Neural progenitor cell (in vitro differentiated cells): ENCODE measurements around the gene PCNX1. TPM values are rescaled to one million over a fixed set of nuclear protein-coding genes. Genes with fewer than 3 reads are reported as not detected.
"Not testable (repeated sequence)": the region's sequence is repeated elsewhere in the genome, so short reads cannot be mapped to it uniquely, and the experiment has no call there.

Experiments
- DNase-seq: peaks from one replicate; pipeline ENCODE4 v3.0.0-alpha.2; 2016; ENCODE audit warnings: low spot score
- H2AFZ ChIP-seq: fragments of 200-600 bp; sonication (generic); replicated peaks from 2 replicates; pipeline ENCODE4 v1.6.1; 2016; ENCODE audit warnings: antibody characterized with exemption
- H3F3A ChIP-seq: fragments of 200-600 bp; sonication (generic); 2 replicates; pipeline ENCODE4 v1.6.1; 2016; ENCODE audit warnings: antibody characterized with exemption, low read depth
- H3K27ac ChIP-seq: fragments of 200-600 bp; sonication (generic); 2 replicates; pipeline ENCODE4 v1.5.1; 2016; ENCODE audit warnings: mild to moderate bottlenecking
- H3K27me3 ChIP-seq: fragments of 200-600 bp; sonication (generic); 2 replicates; pipeline ENCODE4 v1.6.1; 2016; ENCODE audit warnings: mild to moderate bottlenecking, moderate library complexity
- H3K36me3 ChIP-seq: fragments of 200-600 bp; sonication (generic); 2 replicates; pipeline ENCODE4 v1.5.1; 2016
- H3K4me1 ChIP-seq: fragments of 200-600 bp; sonication (generic); 2 replicates; pipeline ENCODE4 v1.6.1; 2016; ENCODE audit warnings: mixed run types
- H3K4me2 ChIP-seq: fragments of 200-600 bp; sonication (generic); 2 replicates; pipeline ENCODE4 v1.6.1; 2016
- H3K4me3 ChIP-seq: fragments of 200-600 bp; sonication (generic); 2 replicates; pipeline ENCODE4 v1.5.1; 2016
- H3K79me2 ChIP-seq: fragments of 200-600 bp; sonication (generic); 2 replicates; pipeline ENCODE4 v1.6.1; 2016; ENCODE audit warnings: low read depth
- H3K9ac ChIP-seq: fragments of 200-600 bp; sonication (generic); 2 replicates; pipeline ENCODE4 v1.6.1; 2016
- H3K9me3 ChIP-seq: fragments of 200-600 bp; sonication (generic); 2 replicates; pipeline ENCODE4 v1.5.1; 2016; ENCODE audit warnings: low read depth
- H4K20me1 ChIP-seq: fragments of 200-600 bp; sonication (generic); 2 replicates; pipeline ENCODE4 v1.6.1; 2016; ENCODE audit warnings: low read depth
- H3K27ac Mint-ChIP-seq: 3 replicates; pipeline ENCODE4 v1.8.0; 2021; ENCODE audit warnings: mixed read lengths
- H3K27me3 Mint-ChIP-seq: 2 replicates; pipeline ENCODE4 v1.8.0; 2022; ENCODE audit warnings: low read depth, mild to moderate bottlenecking, inconsistent platforms, moderate library complexity, mixed read lengths; ENCODE audit not compliant: insufficient read depth
- H3K36me3 Mint-ChIP-seq: 3 replicates; pipeline ENCODE4 v1.8.0; 2021; ENCODE audit warnings: mixed read lengths
- H3K4me1 Mint-ChIP-seq: 3 replicates; pipeline ENCODE4 v1.8.0; 2021; ENCODE audit warnings: mixed read lengths
- H3K4me3 Mint-ChIP-seq: 3 replicates; pipeline ENCODE4 v1.8.0; 2021; ENCODE audit warnings: mild to moderate bottlenecking, moderate library complexity, mixed read lengths
- H3K9me3 Mint-ChIP-seq: 3 replicates; pipeline ENCODE4 v1.8.0; 2020; ENCODE audit warnings: mixed read lengths
- CTCF ChIP-seq: fragments of 200-600 bp; sonication (generic); IDR thresholded peaks from 2 replicates; pipeline ENCODE4 v1.5.1; 2017; ENCODE audit warnings: antibody characterized with exemption, mild to moderate bottlenecking
- EZH2 ChIP-seq: fragments of 200-600 bp; sonication (generic); IDR thresholded peaks from 2 replicates; pipeline ENCODE4 v1.6.1; 2017; ENCODE audit warnings: antibody characterized with exemption, mild to moderate bottlenecking, moderate library complexity
- EZH2phosphoT487 ChIP-seq: fragments of 200-600 bp; sonication (generic); IDR thresholded peaks from 2 replicates; pipeline ENCODE4 v1.6.1; 2017; ENCODE audit warnings: antibody characterized with exemption
- total RNA-seq: library from RNA; depleted of rRNA; stranded (reverse); fragments of >200 nt; gene quantifications from 2 replicates; pipeline ENCODE4 v1.2.3, GENCODE V29; 2015; ENCODE audit warnings: low replicate concordance

The PCNX1 gene
- total RNA-seq, 1 donor from 2014 or later, result 48.6 TPM

- H3K36me3 Mint-ChIP-seq, result peaks cover 17% of the 10 kb centered on the region
- no peaks in the 10 kb centered on the region for H3K9me3 ChIP-seq
- no peak overlapping the region for H3K27ac Mint-ChIP-seq
- H4K20me1 ChIP-seq, result peaks cover 41% of the 10 kb centered on the region
- H3K27me3 Mint-ChIP-seq, result peaks cover 2% of the 10 kb centered on the region
- DNase-seq, result no peak
- H3K4me2 ChIP-seq, result no peak overlapping the region
- no peak overlapping the region for H3K4me3 Mint-ChIP-seq
- H3F3A ChIP-seq, result no peaks in the 10 kb centered on the region
- peaks cover 99% of the 10 kb centered on the region for H3K79me2 ChIP-seq
- H3K9ac ChIP-seq, result no peak overlapping the region
- H3K9me3 Mint-ChIP-seq, result peaks cover 31% of the 10 kb centered on the region
- H3K4me1 Mint-ChIP-seq, result no peaks in the 10 kb centered on the region
- TF ChIP-seq CTCF (no peak), EZH2phosphoT487 (no peak), EZH2 (no peak)
- H3K27ac ChIP-seq, result no peak overlapping the region
- no peaks in the 10 kb centered on the region for H3K27me3 ChIP-seq
- no peak overlapping the region for H3K4me3 ChIP-seq
- H2AFZ ChIP-seq, result no peak overlapping the region
- no peaks in the 10 kb centered on the region for H3K36me3 ChIP-seq
- no peaks in the 10 kb centered on the region for H3K4me1 ChIP-seq
Observed at GRCh38 chr14:70934502-70935134, 27.4 kb downstream of the PCNX1 start.

GRCh38 chr14:70935135-70935534, 27.9 kb downstream of the PCNX1 start:
- Histone ChIP-seq H2AFZ (no peak overlapping the region), H3F3A (no peaks in the 10 kb centered on the region), H3K9me3 (no peaks in the 10 kb centered on the region), H3K27ac (no peak overlapping the region), H3K36me3 (no peaks in the 10 kb centered on the region), H3K79me2 (peaks cover 99% of the 10 kb centered on the region), H3K4me2 (no peak overlapping the region), H3K9ac (no peak overlapping the region), H3K4me1 (no peaks in the 10 kb centered on the region), H3K4me3 (no peak overlapping the region), H4K20me1 (peaks cover 36% of the 10 kb centered on the region), H3K27me3 (no peaks in the 10 kb centered on the region)
- peaks cover 17% of the 10 kb centered on the region for H3K36me3 Mint-ChIP-seq
- H3K4me1 Mint-ChIP-seq, result no peaks in the 10 kb centered on the region
- DNase-seq, result no peak
- no peak overlapping the region for H3K27ac Mint-ChIP-seq
- no peak for TF ChIP-seq CTCF
- no peak for TF ChIP-seq EZH2
- no peak for TF ChIP-seq EZH2phosphoT487
- peaks cover 36% of the 10 kb centered on the region for H3K9me3 Mint-ChIP-seq
- peaks cover 4% of the 10 kb centered on the region for H3K27me3 Mint-ChIP-seq
- no peak overlapping the region for H3K4me3 Mint-ChIP-seq

GRCh38 chr14:70939693-70940092, 32.4 kb downstream of the PCNX1 start:
- H3K9me3 ChIP-seq, result peaks cover 12% of the 10 kb centered on the region
- not testable (repeated sequence) for H3K4me2 ChIP-seq, H4K20me1 ChIP-seq, H3K27ac ChIP-seq, H3K27ac Mint-ChIP-seq, H3F3A ChIP-seq, H3K4me3 ChIP-seq, H3K4me1 ChIP-seq, H3K27me3 ChIP-seq, H3K4me1 Mint-ChIP-seq, H3K27me3 Mint-ChIP-seq, H3K9ac ChIP-seq, H3K4me3 Mint-ChIP-seq, DNase-seq, H2AFZ ChIP-seq, H3K36me3 ChIP-seq
- peaks cover 46% of the 10 kb centered on the region for H3K36me3 Mint-ChIP-seq
- peaks cover 99% of the 10 kb centered on the region for H3K79me2 ChIP-seq
- H3K9me3 Mint-ChIP-seq, result peaks cover 78% of the 10 kb centered on the region

- not testable (repeated sequence) for H3K4me3 Mint-ChIP-seq, H3K4me1 Mint-ChIP-seq, DNase-seq, H3K4me3 ChIP-seq, H3K9ac ChIP-seq, H3K4me1 ChIP-seq, H3K4me2 ChIP-seq, H2AFZ ChIP-seq, H3K27me3 Mint-ChIP-seq, H3F3A ChIP-seq, H3K27ac Mint-ChIP-seq, H4K20me1 ChIP-seq, H3K36me3 ChIP-seq, H3K27ac ChIP-seq, H3K27me3 ChIP-seq
- Histone ChIP-seq H3K79me2 (peaks cover 99% of the 10 kb centered on the region), H3K9me3 (peaks cover 13% of the 10 kb centered on the region)
- peaks cover 55% of the 10 kb centered on the region for H3K36me3 Mint-ChIP-seq
- H3K9me3 Mint-ChIP-seq, result peaks cover 84% of the 10 kb centered on the region
Observed at GRCh38 chr14:70941637-70942341, 34.5 kb downstream of the PCNX1 start.
